PC-3 (cell line): Measurements from ENCODE around the gene TEAD1.

Source experiments
- EZH2 ChIP-seq: fragments of 300-600 bp; sonication (generic); IDR thresholded peaks from one replicate; pipeline ENCODE4 v1.6.1; 2017; ENCODE audit warnings: antibody characterized with exemption, mild to moderate bottlenecking, low read length; ENCODE audit not compliant: unreplicated experiment
- EZH2phosphoT487 ChIP-seq: fragments of 300-600 bp; sonication (generic); IDR thresholded peaks from 2 replicates; pipeline ENCODE4 v1.6.1; 2018; ENCODE audit warnings: mild to moderate bottlenecking, antibody characterized with exemption, low read length, borderline replicate concordance
- TF ChIP-seq, protein P1 (sequence below): fragments of 300-600 bp; sonication (generic); conservative IDR thresholded peaks from 2 replicates; pipeline ENCODE4 v1.5.1; 2017; ENCODE audit warnings: antibody characterized with exemption, low read depth, mild to moderate bottlenecking, low read length

- TF ChIP-seq, protein P1, sequence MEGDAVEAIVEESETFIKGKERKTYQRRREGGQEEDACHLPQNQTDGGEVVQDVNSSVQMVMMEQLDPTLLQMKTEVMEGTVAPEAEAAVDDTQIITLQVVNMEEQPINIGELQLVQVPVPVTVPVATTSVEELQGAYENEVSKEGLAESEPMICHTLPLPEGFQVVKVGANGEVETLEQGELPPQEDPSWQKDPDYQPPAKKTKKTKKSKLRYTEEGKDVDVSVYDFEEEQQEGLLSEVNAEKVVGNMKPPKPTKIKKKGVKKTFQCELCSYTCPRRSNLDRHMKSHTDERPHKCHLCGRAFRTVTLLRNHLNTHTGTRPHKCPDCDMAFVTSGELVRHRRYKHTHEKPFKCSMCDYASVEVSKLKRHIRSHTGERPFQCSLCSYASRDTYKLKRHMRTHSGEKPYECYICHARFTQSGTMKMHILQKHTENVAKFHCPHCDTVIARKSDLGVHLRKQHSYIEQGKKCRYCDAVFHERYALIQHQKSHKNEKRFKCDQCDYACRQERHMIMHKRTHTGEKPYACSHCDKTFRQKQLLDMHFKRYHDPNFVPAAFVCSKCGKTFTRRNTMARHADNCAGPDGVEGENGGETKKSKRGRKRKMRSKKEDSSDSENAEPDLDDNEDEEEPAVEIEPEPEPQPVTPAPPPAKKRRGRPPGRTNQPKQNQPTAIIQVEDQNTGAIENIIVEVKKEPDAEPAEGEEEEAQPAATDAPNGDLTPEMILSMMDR, result no peak
- no peak for TF ChIP-seq EZH2
- no peak for TF ChIP-seq EZH2phosphoT487
Measured at GRCh38 chr11:12811861-12812260, 137.6 kb downstream of the TEAD1 start.
